Ishikawa (cell line): ENCODE measurements around the gene GSTM2.

Source experiments
- CREB1 ChIP-seq: IDR thresholded peaks from 2 replicates; pipeline ENCODE4 v1.6.1; 2012; ENCODE audit warnings: low read depth
- TCF12 ChIP-seq: IDR thresholded peaks from 2 replicates; pipeline ENCODE4 v1.6.1; 2012; ENCODE audit warnings: low read depth
- YY1 ChIP-seq: IDR thresholded peaks from 2 replicates; pipeline ENCODE4 v1.6.1; 2012; ENCODE audit warnings: low read depth

GRCh38 chr1:109620401-109620791 is 47.5 kb upstream of the GSTM2 start:
- TF ChIP-seq TCF12 = no peak
- TF ChIP-seq CREB1 = no peak
- no peak for TF ChIP-seq YY1
